ENCODE measurements around the gene C19orf33. TPM values are rescaled to one million over a fixed set of nuclear protein-coding genes. Genes with fewer than 3 reads are reported as not detected.

Gene C19orf33
- total RNA-seq, 1 donor from 2014 or later: 0.58 TPM

DNA sequence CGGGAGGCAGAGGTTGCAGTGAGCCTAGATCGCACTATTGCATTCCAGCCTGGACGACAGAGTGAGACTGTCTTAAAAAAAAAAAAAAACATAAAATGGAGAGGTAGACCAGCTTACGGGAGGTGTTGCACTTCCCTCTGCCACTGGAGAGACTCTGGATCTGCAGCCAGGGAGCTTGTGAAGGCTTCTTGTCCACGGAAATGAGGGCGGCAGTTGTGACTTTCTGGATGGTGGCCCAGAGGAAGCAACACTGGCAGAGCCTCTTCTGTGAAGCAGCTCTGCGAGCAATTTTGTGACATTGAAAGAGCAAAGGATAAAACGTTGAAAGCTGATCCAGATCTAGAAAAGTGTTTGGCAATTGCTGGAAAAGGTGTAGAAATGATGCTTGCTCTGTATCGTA, 29.3 kb upstream of the C19orf33 start:
- intact Hi-C loops (cut with micrococcal nuclease): no loop called here
- DNase-seq (no peak), ATAC-seq (ENCODE audit: low read depth) (no peak)
- CTCF ChIA-PET: interaction anchor here (0.6 kb wide), 1 partner anchor 360 kb away, joined by 3 read pairs; no protein-coding TSS in a partner anchor
- Mint-ChIP-seq H3K27ac (no peak overlapping the region), H3K36me3 (ENCODE audit: low read depth) (peaks cover 13% of the 10 kb centered on the region), H3K9me3 (no peaks in the 10 kb centered on the region), H3K4me1 (peaks cover 6% of the 10 kb centered on the region), H3K4me3 (no peak overlapping the region), H3K27me3 (no peaks in the 10 kb centered on the region)
- POLR2A ChIA-PET: interaction anchor here (0.6 to 1.1 kb wide), 4 partner anchors 9 to 655 kb away, joined by 3 to 4 read pairs (median 3); no protein-coding TSS in a partner anchor
- TF ChIP-seq, protein P1, sequence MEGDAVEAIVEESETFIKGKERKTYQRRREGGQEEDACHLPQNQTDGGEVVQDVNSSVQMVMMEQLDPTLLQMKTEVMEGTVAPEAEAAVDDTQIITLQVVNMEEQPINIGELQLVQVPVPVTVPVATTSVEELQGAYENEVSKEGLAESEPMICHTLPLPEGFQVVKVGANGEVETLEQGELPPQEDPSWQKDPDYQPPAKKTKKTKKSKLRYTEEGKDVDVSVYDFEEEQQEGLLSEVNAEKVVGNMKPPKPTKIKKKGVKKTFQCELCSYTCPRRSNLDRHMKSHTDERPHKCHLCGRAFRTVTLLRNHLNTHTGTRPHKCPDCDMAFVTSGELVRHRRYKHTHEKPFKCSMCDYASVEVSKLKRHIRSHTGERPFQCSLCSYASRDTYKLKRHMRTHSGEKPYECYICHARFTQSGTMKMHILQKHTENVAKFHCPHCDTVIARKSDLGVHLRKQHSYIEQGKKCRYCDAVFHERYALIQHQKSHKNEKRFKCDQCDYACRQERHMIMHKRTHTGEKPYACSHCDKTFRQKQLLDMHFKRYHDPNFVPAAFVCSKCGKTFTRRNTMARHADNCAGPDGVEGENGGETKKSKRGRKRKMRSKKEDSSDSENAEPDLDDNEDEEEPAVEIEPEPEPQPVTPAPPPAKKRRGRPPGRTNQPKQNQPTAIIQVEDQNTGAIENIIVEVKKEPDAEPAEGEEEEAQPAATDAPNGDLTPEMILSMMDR (IDR thresholded peaks at IDR 0.05): no peak

DNA sequence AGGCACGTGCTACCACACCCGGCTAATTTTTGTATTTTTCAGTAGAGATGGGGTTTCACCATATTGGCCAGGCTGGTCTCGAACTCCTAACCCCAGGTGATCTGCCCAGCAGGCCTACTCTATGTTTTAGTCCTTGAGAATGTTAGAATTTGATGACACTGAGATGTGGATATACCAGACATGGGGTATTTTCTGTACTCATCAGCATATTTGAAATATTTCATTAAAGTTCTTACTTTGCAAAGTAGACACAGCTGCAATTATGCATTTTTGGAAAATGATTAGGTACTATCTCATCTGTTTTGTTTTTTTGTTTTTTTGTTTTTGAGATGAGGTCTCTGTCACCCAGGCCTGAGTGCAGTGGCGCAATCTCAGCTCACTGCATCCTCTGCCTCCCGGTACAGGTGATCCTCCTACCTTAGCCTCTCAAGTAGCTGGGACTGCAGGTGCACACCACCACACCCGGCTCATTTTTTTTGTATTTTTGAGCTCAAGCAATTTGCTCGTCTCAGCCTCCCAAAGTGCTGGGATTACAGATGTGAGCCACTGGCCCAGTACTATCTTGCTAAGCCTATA, 27.0 kb upstream of the C19orf33 start:
- Mint-ChIP-seq H3K27me3 (no peaks in the 10 kb centered on the region), H3K27ac (no peak overlapping the region), H3K9me3 (no peaks in the 10 kb centered on the region), H3K36me3 (ENCODE audit: low read depth) (peaks cover 16% of the 10 kb centered on the region), H3K4me3 (no peak overlapping the region), H3K4me1 (peaks cover 5% of the 10 kb centered on the region)
- no peak for DNase-seq
- CTCF ChIA-PET: no interaction called here
- TF ChIP-seq, protein P1 (IDR thresholded peaks at IDR 0.05): no peak
- POLR2A ChIA-PET: no interaction called here
- ATAC-seq (ENCODE audit: low read depth): no peak
- intact Hi-C loops (cut with micrococcal nuclease): no loop called here

DNA sequence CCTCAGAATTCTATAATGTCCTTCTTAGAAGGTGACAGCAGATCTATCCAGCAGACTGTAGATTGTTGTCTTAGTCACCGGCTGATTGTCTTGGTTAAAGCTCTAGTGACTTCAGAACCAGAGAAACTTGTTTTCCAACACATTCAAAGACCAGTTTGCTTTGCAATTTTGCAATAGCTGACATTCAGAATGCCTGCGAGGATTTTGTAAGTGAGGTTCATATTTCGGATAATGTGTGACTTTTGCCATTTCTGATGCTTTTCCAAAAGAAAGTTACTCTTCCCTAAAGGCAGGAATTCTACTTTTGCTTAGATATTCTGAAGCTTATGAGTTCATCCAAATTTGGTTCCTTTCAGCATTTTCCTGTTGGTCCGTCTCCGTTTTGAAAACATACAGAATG, 26.5 kb upstream of the C19orf33 start:
- TF ChIP-seq, protein P1 (IDR thresholded peaks at IDR 0.05): no peak
- H3K4me1 Mint-ChIP-seq: peaks cover 10% of the 10 kb centered on the region
- no peak overlapping the region for H3K27ac Mint-ChIP-seq
- intact Hi-C loops (cut with micrococcal nuclease): no loop called here
- ATAC-seq (ENCODE audit: low read depth): no peak
- peaks cover 16% of the 10 kb centered on the region for H3K36me3 Mint-ChIP-seq (ENCODE audit: low read depth)
- no peak overlapping the region for H3K4me3 Mint-ChIP-seq
- POLR2A ChIA-PET: no interaction called here
- CTCF ChIA-PET: no interaction called here
- H3K9me3 Mint-ChIP-seq: no peaks in the 10 kb centered on the region
- no peak for DNase-seq
- H3K27me3 Mint-ChIP-seq: no peaks in the 10 kb centered on the region

DNA sequence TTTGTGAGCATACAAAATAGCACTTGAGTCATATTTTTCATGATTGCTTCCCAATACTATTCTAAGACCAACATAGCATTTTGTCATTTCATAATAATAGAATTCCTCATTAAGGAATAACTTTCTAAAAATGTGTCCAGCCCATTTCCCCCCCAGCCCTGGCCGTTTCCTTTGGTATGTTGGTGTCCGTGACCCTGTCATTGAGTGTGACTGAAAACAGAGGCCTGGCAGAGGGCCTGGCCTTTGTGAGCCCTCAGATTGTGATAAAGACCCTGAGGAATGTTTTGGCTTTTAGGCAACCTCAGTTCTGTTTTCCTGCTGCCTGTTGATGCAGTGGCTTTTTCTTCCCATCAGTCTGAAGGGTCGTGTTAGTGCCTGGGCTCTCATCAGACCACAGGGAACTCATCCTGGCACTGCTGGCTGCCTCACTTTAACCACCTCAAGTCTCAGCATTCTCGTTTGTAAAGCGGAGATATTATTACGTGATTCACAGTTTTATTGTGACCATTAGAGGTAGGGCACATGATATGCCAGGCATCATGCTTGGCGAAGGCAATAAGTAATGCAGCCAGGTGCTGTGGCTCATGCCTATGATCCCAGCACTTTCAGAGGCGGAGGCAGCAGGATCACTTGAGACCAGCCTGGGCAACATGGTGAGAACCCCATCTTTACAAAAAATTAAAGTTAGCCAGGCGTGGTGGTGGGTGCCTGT, 25.9 kb upstream of the C19orf33 start:
- Mint-ChIP-seq H3K27me3 (no peaks in the 10 kb centered on the region), H3K27ac (no peak overlapping the region), H3K4me3 (no peak overlapping the region), H3K4me1 (peaks cover 11% of the 10 kb centered on the region), H3K9me3 (no peaks in the 10 kb centered on the region), H3K36me3 (ENCODE audit: low read depth) (peaks cover 16% of the 10 kb centered on the region)
- ChIA-PET CTCF (no interaction called here), POLR2A (no interaction called here)
- intact Hi-C loops (cut with micrococcal nuclease): no loop called here
- TF ChIP-seq, protein P1 (IDR thresholded peaks at IDR 0.05): no peak
- ATAC-seq (ENCODE audit: low read depth) (no peak), DNase-seq (no peak)

DNA sequence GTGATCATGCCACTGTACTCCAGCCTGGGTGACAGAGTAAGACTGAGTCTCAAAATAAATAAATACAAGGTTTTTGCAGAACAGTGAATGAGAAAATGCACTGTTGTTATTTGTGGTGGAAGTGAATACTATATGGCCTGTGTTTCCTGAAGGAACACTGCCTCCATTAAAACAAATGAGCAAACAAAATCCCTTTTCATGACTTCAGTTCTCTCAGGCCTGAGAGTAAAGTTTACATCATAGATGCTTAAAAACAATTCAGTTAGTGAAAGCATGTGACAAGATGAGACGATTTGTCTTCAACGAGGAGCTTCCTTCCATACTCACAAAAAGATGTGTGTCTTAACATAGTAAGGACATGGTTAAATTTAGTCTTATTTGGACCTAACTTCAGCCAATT, 25.3 kb upstream of the C19orf33 start:
- intact Hi-C loops (cut with micrococcal nuclease): no loop called here
- TF ChIP-seq, protein P1 (IDR thresholded peaks at IDR 0.05): no peak
- H3K4me1 Mint-ChIP-seq: peaks cover 14% of the 10 kb centered on the region
- ChIA-PET POLR2A (interaction anchor here (0.6 to 1.8 kb wide), 2 partner anchors 13 to 61 kb away, joined by 3 to 5 read pairs; no protein-coding TSS in a partner anchor), CTCF (no interaction called here)
- ATAC-seq (ENCODE audit: low read depth) (no peak), DNase-seq (no peak)
- H3K4me3 Mint-ChIP-seq: no peak overlapping the region
- H3K27ac Mint-ChIP-seq: no peak overlapping the region
- no peaks in the 10 kb centered on the region for H3K9me3 Mint-ChIP-seq
- H3K27me3 Mint-ChIP-seq: no peaks in the 10 kb centered on the region
- peaks cover 15% of the 10 kb centered on the region for H3K36me3 Mint-ChIP-seq (ENCODE audit: low read depth)
